ENCODE results near the gene EEF1AKMT4. TPM values are rescaled to one million over a fixed set of nuclear protein-coding genes. Genes with fewer than 3 reads are reported as not detected.
A peak's percentile ranks its signal among the peaks of the same experiment; 100 is the strongest.

The EEF1AKMT4 gene
- total RNA-seq, 4 donors from 2014 or later: 5.7 to 14.6 (median 8.5) TPM

- ATAC-seq: peak; percentile 25 to 54
- peaks cover 33 to 43% (median 36%) of the 10 kb centered on the region in 3 donors for H3K27me3 ChIP-seq
- intact Hi-C loops (cut with DNase I; ENCODE audit: low total_unique reads) (loop anchor here (5.0 kb wide), 1 partner anchor 60 kb away; no protein-coding TSS in a partner anchor), in situ Hi-C loops (cut with MboI; ENCODE audit: low sequenced_read_pairs in 4 of 4) (loop anchor here in 2 of 4 donors (25.0 kb wide), 2 partner anchors 90 to 340 kb away; partner anchors contain the start of genes EIF2B5 (in 1 of the 2) and PARL (in 1 of the 2))
- H3K27ac ChIP-seq: no peak overlapping the region
- TF ChIP-seq CTCF (IDR thresholded peaks at IDR 0.05 in 4 of 5, conservative IDR thresholded peaks at IDR 0.05 in 1 of 5): peak; percentile 57 to 79 (median 68)
- TF ChIP-seq POLR2A (IDR thresholded peaks at IDR 0.05): no peak
- no peaks in the 10 kb centered on the region for H3K36me3 ChIP-seq
- no peak overlapping the region for H3K4me3 ChIP-seq
- no peaks in the 10 kb centered on the region for H3K9me3 ChIP-seq
- H3K4me1 ChIP-seq: peaks cover 4 to 9% of the 10 kb centered on the region in 2 donors
- no peak for DNase-seq
Measured at GRCh38 chr3:184227481-184227935, 22.0 kb upstream of the EEF1AKMT4 start.

GRCh38 chr3:184228376-184229137 lies 20.9 kb upstream of the EEF1AKMT4 start:
- ATAC-seq (no peak), DNase-seq (no peak)
- Histone ChIP-seq H3K36me3 (no peaks in the 10 kb centered on the region), H3K4me3 (peak overlapping the region in 2 of 4 donors; percentile 49 to 55), H3K27ac (no peak overlapping the region), H3K9me3 (no peaks in the 10 kb centered on the region), H3K4me1 (peaks cover 4 to 9% of the 10 kb centered on the region in 2 donors), H3K27me3 (peaks cover 33 to 45% (median 36%) of the 10 kb centered on the region in 3 donors)
- intact Hi-C loops (cut with DNase I; ENCODE audit: low total_unique reads): loop anchor here (2.0 to 5.0 kb wide), 2 partner anchors 22 to 59 kb away; no protein-coding TSS in a partner anchor
- TF ChIP-seq CTCF (IDR thresholded peaks at IDR 0.05 in 4 of 5, conservative IDR thresholded peaks at IDR 0.05 in 1 of 5) (no peak), POLR2A (IDR thresholded peaks at IDR 0.05) (no peak)
- in situ Hi-C loops (cut with MboI; ENCODE audit: low sequenced_read_pairs in 4 of 4): loop anchor here in 2 of 4 donors (25.0 kb wide), 2 partner anchors 91 to 341 kb away; partner anchors contain the start of genes EIF2B5 (in 1 of the 2) and PARL (in 1 of the 2)

- no peaks in the 10 kb centered on the region for H3K9me3 ChIP-seq
- peak; percentile 18 to 29 for ATAC-seq
- in situ Hi-C loops (cut with MboI; ENCODE audit: low sequenced_read_pairs in 4 of 4) (loop anchor here in 2 of 4 donors (25.0 kb wide), 2 partner anchors 92 to 342 kb away; partner anchors contain the start of genes EIF2B5 (in 1 of the 2) and PARL (in 1 of the 2)), intact Hi-C loops (cut with DNase I; ENCODE audit: low total_unique reads) (loop anchor here (2.0 to 5.0 kb wide), 2 partner anchors 21 to 58 kb away; no protein-coding TSS in a partner anchor)
- peak within 1 kb of the TSS; percentile 29 to 60 (median 52) for H3K4me3 ChIP-seq
- H3K27me3 ChIP-seq: peaks cover 33 to 45% (median 36%) of the 10 kb centered on the region in 3 donors
- TF ChIP-seq CTCF (IDR thresholded peaks at IDR 0.05 in 4 of 5, conservative IDR thresholded peaks at IDR 0.05 in 1 of 5) (peak in 2 of 5 experiments; percentile 24 to 32), POLR2A (IDR thresholded peaks at IDR 0.05) (no peak)
- H3K4me1 ChIP-seq: peaks cover 4 to 9% of the 10 kb centered on the region in 2 donors
- H3K27ac ChIP-seq: no peak within 1 kb of the TSS
- no peak for DNase-seq
- H3K36me3 ChIP-seq: no peaks in the 10 kb centered on the region
Measured at GRCh38 chr3:184229394-184230080, 19.9 kb upstream of the EEF1AKMT4 start, which contains the start of gene VWA5B2. VWA5B2 (plus strand) TSS chr3:184229585; CDS start chr3:184230529, 944 bp downstream.

- H3K4me3 ChIP-seq: peak overlapping the region; percentile 29 to 60 (median 52)
- intact Hi-C loops (cut with DNase I; ENCODE audit: low total_unique reads): no loop called here
- H3K27me3 ChIP-seq: peaks cover 33 to 45% (median 36%) of the 10 kb centered on the region in 3 donors
- TF ChIP-seq CTCF (IDR thresholded peaks at IDR 0.05 in 4 of 5, conservative IDR thresholded peaks at IDR 0.05 in 1 of 5) (no peak), POLR2A (IDR thresholded peaks at IDR 0.05) (no peak)
- H3K27ac ChIP-seq: no peak overlapping the region
- no peaks in the 10 kb centered on the region for H3K36me3 ChIP-seq
- ATAC-seq (no peak), DNase-seq (no peak)
- in situ Hi-C loops (cut with MboI; ENCODE audit: low sequenced_read_pairs in 4 of 4): loop anchor here in 2 of 4 donors (25.0 kb wide), 2 partner anchors 93 to 343 kb away; partner anchors contain the start of genes EIF2B5 (in 1 of the 2) and PARL (in 1 of the 2)
- H3K9me3 ChIP-seq: no peaks in the 10 kb centered on the region
- peaks cover 4 to 9% of the 10 kb centered on the region in 2 donors for H3K4me1 ChIP-seq
Measured at GRCh38 chr3:184230081-184230602, 19.3 kb upstream of the EEF1AKMT4 start.

Measured in gastrocnemius medialis (tissue), 4 donors.